ENCODE data around the gene DHX35. TPM values are rescaled to one million over a fixed set of nuclear protein-coding genes. Genes with fewer than 3 reads are reported as not detected.

The DHX35 gene
- total and polyA plus RNA-seq, 8 donors: 4.7 to 33.8 (median 8.8) TPM

- 50 to 84% (median 71%) methylated on average over 1 of the region's 1 CpG; no CpG with 5 or more reads in 1 of the 5 donors for WGBS, 5 donors
- intact Hi-C loops (cut with DNase I; ENCODE audit: low total_unique reads): no loop called here
- TF ChIP-seq POLR2AphosphoS5 (IDR thresholded peaks at IDR 0.05) (no peak), EP300 (IDR thresholded peaks at IDR 0.05) (no peak), POLR2A (IDR thresholded peaks at IDR 0.05) (no peak)
- TF ChIP-seq, protein P1, sequence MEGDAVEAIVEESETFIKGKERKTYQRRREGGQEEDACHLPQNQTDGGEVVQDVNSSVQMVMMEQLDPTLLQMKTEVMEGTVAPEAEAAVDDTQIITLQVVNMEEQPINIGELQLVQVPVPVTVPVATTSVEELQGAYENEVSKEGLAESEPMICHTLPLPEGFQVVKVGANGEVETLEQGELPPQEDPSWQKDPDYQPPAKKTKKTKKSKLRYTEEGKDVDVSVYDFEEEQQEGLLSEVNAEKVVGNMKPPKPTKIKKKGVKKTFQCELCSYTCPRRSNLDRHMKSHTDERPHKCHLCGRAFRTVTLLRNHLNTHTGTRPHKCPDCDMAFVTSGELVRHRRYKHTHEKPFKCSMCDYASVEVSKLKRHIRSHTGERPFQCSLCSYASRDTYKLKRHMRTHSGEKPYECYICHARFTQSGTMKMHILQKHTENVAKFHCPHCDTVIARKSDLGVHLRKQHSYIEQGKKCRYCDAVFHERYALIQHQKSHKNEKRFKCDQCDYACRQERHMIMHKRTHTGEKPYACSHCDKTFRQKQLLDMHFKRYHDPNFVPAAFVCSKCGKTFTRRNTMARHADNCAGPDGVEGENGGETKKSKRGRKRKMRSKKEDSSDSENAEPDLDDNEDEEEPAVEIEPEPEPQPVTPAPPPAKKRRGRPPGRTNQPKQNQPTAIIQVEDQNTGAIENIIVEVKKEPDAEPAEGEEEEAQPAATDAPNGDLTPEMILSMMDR (IDR thresholded peaks at IDR 0.05): no peak
- peaks cover 0 to 12% (median under 1%) of the 10 kb centered on the region in 3 donors for H3K27me3 ChIP-seq
- no peak overlapping the region for H3K4me3 ChIP-seq
- no peak overlapping the region for H3K27ac ChIP-seq
- H3K36me3 ChIP-seq: no peaks in the 10 kb centered on the region
- peaks cover 0 to 9% (median 6%) of the 10 kb centered on the region in 4 donors for H3K9me3 ChIP-seq
- DNase-seq: no peak
- no peaks in the 10 kb centered on the region for H3K4me1 ChIP-seq
Measured at GRCh38 chr20:39089029-39089428, 126.9 kb downstream of the DHX35 start.

Small RNAs within 50 kb of the gene (small RNA-seq; reads per million reads assigned to genes)
- gene AL023803.1: 0 reads per million in 4 donors

Other genes starting within 250 kb of the DHX35 start
- gene SLC32A1, start 237.9 kb upstream of the DHX35 start, total RNA-seq: not detected
- not detected for gene SLC32A1, start 237.9 kb upstream of the DHX35 start, polyA plus RNA-seq
- gene ACTR5, start 213.9 kb upstream of the DHX35 start, total RNA-seq: 10 to 100 TPM in 2 of 5 donors, 1 to 10 TPM in 3; 3.6 to 68.1 (median 8.4) TPM
- gene ACTR5, start 213.9 kb upstream of the DHX35 start, polyA plus RNA-seq: 1 to 10 TPM; 4.7 to 6.0 (median 5.7) TPM
- 10 to 100 TPM in 3 of 5 donors, 1 to 10 TPM in 2; 5.2 to 18.7 (median 11.0) TPM for gene PPP1R16B, start 156.6 kb upstream of the DHX35 start, total RNA-seq
- gene PPP1R16B, start 156.6 kb upstream of the DHX35 start, polyA plus RNA-seq: 1 to 10 TPM; 1.2 to 1.5 (median 1.5) TPM
- gene FAM83D, start 35.9 kb upstream of the DHX35 start, total RNA-seq: 100 to 1,000 TPM in 2 of 5 donors, 10 to 100 TPM in 2, 1 to 10 TPM in 1; 2.0 to 289 (median 36.4) TPM
- 10 to 100 TPM in 1 of 3 donors, 1 to 10 TPM in 2; 2.3 to 22.9 (median 3.1) TPM for gene FAM83D, start 35.9 kb upstream of the DHX35 start, polyA plus RNA-seq

Data from stomach (tissue), 9 donors.